GM18519 (cell line): Measurements from ENCODE around the gene ZFAND3.
"Not testable (repeated sequence)": the region's sequence is repeated elsewhere in the genome, so short reads cannot be mapped to it uniquely, and the experiment has no call there.

Source experiments
- ATAC-seq: cut with Tn5 transposase; IDR thresholded peaks from one replicate; pipeline ENCODE4 v1.9.1; 2021; ENCODE audit warnings: mild to moderate bottlenecking, moderate library complexity; ENCODE audit not compliant: unreplicated experiment, low FRiP score

ZFAND3 gene

DNA sequence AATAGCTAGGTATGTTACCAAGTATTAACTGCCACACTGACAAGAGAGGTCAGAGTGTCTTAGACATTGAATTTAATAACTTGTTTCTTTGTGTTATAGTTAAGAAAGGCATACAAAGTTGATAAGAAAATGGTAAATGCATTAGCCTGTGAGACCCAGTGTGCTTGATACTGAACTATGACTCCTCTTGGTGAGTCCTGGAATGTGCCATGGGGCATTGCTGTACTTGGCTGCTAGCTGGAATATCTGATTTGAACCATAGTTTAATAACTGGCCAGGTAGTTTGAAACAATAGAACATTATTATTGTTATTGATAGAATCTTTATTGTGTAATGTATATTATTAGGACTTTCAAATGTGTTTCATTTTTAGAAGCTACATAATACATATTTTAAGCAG lies 70.0 kb downstream of the ZFAND3 start:
- ATAC-seq = no peak

DNA sequence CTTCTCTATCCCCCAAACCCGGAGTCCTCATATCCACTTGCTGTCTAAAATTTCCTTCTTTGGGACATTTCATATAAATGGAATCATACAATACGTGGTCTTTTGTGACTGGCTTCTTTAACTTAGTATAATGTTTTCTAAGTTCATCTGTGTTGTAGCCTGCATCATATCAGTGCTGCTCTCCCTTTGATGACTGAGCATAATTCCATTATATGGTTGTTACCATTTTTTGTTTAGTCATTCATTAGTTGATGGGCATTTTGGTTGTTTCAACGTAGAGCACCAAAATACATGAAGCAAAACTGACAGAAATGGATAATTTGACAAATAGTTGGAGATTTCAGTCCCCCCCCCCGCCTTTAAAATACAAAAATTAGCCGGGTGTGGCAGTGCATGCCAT lies 71.5 kb downstream of the ZFAND3 start:
- ATAC-seq = no peak

DNA sequence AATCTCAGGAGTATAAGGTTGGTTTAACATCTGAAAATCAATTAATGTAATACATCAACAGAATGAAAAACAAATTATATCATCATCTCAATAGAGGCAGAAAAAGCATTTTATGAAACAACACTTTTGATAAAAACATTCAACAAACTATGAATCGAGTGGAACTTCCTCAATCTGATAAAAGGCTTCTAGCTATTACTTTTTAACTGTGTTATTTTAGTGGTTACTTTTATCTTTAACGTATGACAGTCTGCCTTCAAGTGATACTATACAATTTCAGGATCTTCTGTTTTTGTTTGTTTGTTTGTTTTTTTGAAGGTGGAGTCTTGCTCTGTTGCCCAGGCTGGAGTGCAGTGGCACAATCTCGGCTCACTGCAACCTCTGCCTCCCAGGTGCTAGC lies 73.7 kb downstream of the ZFAND3 start:
- ATAC-seq = no peak

DNA sequence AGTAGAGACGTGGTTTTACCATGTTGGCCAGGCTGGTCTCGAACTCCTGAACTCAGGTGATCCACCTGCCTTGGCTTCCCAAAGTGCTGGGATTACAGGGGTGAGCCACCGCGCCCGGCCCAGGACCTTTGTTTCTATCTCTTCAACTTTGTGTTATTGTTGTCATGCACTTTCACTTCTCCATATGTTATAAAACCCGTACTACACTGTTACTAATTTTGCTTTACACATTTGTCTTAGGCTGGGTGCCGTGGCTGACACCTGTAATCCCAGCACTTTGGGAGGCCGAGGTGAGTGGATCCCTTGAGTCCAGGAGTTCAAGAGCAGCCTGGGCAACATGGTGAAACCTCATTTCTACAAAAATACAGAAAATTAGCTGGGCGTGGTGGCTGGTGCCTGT lies 74.2 kb downstream of the ZFAND3 start:
- not testable (repeated sequence) for ATAC-seq

DNA sequence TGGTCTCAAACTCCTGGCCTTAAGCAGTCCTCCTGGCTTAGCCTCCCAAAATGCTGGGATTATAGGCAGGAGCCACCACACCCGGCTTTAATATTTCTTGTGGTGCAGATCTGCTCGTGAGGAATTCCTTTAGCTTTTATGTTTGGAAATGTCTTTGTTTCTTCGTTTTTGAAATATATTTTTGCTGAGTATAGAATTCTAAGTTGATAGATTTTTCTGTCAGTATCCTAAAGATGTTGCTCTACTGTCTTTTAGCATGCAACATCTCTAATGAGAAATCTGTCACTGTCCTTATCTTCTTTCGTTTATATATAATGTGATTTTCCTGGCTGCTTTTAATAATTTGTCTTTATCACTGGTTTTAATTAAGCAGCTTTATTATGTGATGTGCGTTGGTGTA lies 75.1 kb downstream of the ZFAND3 start:
- no peak for ATAC-seq

DNA sequence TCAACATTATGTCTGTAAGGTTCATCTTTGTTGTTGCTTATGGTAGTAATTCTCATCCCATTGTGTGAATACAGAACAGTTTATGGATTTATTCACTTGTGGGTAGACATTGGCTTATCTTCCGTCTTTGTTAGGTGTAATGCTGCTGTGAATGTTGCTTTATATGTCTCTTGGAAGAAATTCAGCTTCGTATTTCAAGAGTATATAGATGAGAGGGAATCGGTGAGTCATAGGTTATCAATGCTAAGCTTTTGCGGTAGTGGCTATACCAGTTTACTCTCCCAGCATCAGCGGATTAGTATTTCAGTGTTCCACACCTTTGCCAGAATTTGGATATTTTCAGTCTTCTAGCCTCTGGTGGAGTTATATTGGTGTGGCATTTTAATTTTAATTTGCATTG lies 77.8 kb downstream of the ZFAND3 start:
- no peak for ATAC-seq

DNA sequence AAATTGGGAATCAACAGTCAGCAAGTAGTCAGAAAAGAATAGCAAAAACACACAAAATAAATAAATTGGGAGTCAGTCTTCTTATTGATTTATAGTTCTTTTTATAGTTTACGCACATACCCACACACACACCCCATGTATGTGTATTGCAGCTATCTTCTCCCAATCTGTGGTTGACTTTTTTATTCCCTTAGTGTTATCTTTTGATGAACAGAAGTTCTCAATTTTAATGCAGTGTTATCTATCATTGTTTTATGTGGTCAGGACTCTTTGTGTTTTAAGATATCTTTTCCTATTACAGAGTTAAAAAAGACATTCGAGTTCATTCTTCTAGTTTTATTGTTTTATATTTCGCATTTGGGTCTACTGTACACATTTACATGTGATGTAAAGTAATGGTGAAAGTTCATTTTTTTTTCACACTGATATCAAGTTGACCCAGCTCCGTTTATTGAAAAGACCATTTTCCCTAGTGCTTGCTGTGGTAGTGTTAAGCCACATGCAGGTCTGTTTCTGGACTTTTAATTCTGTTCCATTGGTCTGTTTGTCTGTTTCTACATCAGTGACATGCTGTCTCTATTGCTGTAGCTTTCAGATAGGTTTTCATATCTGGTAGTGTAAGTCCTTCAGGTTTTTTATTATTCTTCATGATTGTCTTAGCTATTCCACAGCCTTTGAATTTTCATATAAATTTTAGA lies 78.4 kb downstream of the ZFAND3 start:
- ATAC-seq = no peak

DNA sequence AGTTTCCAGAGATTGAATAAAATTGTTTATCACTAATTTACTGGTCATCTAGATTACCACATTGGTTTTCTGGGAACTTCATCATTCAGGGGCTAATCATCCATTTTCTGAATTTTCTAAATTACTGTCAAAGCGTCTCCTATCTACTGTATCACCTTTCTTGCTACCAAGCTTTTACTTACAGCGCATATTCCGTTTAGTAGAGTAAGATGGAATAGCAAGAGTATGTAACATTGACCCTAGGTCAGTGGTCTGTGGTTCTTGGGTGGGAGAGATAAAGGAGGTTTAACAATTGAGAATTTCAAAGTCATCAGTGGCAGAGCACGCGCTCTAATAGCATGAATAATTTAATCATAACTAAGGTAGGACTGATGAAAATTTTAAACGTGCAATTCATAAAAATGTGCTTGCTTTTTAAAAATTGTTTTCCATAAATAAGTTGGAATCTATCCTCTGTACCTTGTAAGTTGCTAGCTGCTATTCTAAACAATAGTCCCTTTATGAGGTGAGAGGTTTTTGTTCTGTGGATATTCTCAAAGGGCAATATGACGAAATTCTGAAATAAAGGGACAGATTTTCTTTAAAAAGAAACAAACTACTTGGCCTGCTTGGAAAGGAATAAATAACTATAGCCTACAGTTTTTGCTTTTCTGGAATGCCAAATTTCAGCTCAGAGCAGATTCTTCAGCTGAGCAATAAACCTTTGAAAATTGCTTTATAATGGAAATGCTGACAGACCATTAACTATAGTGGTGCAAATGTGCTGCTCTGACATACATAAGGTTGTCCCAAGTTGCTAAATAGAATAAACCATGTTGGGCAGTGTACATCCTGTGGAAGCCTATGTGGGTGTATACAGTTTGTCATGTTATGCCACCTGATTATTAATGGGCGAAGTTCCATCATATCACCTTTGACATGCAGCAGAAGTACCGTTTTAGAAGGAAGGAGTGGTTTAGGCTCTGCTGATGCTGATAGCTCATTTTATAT lies 84.1 kb downstream of the ZFAND3 start:
- no peak for ATAC-seq

DNA sequence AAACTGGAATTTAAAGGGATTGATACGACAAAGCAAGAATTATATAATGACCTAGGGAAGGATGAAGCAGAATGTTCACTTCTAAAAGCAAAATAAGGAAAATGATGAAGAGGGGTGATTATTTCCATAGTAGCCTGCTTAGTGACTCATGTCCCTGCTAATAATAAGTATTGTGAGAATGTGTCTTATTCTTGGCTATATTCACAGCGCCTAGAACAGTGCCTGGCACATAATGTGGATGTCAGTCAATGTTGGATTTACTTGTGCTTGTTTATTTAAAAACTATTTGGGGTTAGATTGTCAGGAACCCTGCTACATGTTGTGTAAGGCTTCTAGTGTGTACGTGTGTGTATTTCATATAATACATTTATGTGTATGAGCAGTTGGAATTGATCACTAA lies 85.1 kb downstream of the ZFAND3 start:
- no peak for ATAC-seq

DNA sequence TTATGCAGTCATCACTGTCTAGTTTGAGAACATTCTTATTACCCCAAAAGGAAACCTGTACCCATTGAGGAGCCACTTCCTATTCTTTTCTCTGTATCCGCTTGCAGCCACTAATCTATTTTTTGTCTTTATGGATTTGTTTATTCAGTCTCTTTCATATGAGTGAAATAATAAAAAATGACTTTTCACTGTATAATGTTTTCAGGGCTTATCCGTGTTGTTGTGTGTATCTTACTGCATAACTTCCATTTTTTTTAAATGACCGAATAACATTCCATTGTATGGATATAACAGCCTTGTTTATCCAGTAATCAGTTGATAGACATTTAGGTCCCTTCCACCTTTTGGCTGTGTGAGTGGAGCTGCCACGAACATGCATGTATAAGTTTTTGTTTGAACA lies 86.6 kb downstream of the ZFAND3 start:
- ATAC-seq = no peak

DNA sequence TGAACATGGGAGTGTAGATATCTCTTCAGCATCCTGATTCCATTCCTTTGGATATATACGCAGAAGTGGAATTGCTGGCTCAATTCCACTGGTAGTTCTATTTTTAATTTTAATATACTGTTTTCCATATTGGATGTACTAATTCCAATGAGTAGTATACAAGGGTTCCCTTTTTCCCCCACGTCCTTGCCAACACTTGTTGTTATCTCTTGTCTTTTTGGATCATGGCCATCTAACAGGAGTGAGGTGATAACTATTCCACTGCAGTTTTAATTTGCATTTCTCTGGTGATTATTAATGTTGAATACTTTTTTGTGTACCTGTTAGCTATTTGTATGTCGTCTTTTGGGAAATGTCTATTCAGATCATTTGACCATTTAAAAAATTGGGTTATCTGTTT lies 91.5 kb downstream of the ZFAND3 start:
- ATAC-seq = no peak

DNA sequence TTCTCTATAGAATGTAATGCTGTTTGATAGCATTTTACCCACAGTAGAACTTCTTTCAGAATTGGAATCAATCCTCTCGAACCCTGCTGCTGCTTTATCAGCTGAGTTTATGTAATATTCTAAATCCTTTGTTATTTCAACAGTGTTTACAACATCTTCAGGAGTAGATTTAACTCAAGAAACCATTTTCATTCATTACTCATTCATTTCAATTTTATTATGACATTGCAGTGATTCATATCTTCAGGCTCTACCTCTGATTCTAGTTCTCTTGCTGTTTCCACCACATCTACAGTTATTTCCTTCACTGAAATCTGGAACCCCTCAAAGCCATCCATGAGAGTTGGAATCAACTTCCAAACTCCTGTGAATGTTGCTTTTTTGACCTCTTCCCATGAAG lies 93.7 kb downstream of the ZFAND3 start:
- no peak for ATAC-seq

DNA sequence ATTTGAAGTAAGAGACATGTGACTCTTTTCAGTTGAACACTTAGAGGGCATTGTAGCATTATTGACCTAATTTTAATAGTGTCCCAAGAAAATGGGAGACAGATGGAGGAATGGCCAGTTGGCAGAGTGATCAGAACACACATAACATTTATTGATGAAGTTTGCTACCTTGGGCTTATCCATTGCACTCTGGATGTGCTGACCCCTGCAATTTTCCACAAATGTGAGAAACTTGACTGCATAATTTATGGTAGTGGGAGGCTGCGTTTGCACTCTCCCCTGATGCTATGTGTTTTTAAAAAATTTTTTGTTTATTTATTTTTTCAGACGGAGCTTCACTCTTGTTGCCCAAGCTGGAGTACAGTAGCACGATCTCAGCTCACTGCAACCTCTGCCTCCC lies 95.9 kb downstream of the ZFAND3 start:
- ATAC-seq = no peak

DNA sequence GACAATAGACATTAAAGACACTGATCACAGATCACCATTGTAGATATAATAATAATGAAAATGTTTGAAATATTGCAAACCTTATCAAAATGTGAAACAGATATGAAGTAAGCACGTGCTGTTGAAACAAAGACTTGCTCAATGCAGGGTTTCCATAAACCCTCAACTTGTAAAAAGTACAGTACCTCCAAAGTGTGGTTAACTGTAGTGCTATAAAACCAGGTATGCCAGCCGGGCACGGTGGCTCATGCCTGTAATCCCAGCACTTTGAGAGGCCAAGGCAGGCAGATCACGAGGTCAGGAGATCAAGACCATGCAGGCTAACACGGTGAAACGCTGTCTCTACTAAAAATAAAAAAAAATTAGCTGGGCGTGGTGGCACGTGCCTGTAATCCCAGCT lies 96.6 kb downstream of the ZFAND3 start:
- no peak for ATAC-seq

DNA sequence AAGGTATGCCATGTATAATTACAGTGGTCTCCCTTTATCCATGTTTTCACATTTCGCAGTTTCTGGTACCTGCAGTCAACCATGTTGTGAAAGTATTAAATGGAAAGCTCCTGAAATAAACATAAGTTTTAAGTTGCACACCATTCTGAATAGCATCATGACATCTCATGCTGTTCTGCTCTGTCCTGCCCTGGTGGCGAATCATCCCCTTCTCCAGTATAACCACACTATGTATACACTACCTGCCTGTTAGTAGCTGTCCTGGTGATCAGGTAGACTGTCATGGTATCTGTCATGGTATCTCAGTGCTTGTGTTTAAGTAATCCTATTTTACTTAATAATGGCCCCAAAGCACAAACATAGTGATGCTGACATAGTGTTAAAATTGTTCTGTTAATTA lies 97.1 kb downstream of the ZFAND3 start:
- no peak for ATAC-seq

DNA sequence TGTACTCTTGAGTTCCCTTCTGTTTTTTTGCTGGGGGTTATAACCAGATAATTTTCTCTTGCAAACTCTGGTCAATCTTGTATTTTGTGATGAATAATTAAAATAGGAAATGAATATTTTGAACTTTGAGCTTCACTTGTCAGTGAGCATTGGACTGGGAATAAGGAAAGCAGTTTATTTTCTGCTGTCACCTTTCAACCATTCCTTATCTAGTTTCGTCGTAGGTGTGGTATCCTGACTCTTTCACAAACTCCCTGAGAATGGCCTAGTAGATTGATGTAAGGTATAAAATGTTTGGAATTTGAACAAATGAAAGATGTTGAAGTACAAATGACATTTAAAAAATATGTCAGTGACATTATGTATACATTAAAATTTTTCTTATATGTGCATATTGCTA lies 98.0 kb downstream of the ZFAND3 start:
- ATAC-seq = no peak

DNA sequence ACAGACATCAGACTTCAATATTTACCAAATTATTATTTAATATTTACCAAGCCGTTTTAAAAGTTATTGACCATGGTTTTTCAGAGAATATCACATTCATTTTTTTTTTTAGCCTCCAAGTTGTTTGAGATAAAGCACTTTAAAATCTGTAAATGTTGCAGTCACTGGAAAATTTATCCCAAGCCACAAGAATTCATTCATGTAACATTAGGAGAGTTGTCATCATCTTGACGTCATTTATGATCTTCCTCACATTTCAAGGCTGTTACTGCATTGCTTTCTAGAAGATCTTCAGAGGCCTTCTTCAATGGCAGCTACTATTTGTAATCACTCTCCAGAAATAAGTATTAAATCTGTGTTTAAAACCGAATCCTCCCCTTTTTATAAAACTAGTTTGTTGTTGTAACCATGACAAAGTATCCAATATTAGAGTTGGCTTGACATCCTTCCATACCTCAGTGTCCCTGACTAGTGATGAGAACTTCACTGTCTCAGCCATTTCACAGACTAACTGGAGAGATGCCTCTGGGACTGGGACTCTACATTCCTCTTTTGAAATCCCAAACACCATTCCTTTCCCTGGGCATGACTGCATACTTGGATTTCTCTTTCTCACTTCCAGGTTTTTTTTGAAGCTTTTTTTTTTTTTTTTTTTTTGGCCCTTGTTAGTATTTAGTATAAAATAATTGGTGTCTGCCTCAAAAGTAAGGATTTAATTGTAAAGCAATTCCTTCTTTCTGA lies 100.1 kb downstream of the ZFAND3 start:
- no peak for ATAC-seq

DNA sequence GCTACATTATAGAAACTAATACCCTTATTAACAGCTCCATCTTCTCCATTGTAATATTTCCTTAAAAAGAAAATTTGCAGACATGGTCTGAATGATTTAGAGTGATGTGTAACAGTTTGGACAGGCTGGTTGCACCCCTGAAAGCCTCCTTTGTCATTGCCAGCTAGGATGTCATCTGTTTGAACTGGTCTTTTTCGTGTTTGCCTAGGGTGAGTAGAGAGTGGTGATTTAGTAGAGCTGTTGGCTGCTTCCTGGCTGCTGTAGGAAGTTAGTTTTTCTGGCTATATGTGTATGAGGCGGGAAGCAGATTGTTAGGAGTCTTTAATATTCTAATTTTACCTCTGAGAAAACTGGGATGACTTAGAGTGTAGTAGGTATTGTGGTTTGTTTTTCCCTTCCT lies 101.1 kb downstream of the ZFAND3 start:
- ATAC-seq = no peak

DNA sequence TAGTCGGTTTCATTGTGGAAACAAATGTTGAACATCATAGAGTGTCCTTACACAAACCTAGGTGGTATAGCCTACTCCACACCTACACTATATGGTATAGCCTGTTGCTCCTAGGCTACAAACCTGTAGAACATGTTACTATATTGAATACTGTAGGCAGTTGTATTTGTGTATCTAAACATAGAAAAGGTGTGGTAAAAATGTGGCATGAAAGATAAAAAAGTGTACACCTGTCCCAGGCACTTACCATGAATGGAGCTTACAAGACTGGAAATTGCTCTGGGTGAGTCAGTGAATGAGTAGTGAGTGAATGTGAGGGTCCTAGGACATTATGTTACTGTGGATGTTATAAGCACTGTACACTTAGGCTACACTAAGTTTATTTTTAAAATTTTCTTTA lies 103.0 kb downstream of the ZFAND3 start:
- no peak for ATAC-seq

DNA sequence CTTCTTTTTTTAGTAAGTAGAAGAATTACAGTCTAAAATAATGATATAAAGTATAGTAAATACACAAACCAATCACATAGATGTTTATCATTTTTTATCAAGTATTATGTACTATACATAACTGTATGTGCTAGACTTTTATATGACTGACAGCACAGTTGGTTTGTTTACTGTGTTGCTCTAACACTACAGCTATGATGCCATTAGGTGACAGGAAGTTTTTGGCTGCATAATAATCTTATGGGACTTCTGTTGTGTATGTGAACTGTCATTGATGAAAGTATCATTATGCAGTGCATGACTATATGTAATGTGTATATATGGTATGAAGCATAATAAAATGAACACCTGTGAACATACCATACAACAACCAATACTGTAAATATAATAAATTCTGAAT lies 104.0 kb downstream of the ZFAND3 start:
- no peak for ATAC-seq

DNA sequence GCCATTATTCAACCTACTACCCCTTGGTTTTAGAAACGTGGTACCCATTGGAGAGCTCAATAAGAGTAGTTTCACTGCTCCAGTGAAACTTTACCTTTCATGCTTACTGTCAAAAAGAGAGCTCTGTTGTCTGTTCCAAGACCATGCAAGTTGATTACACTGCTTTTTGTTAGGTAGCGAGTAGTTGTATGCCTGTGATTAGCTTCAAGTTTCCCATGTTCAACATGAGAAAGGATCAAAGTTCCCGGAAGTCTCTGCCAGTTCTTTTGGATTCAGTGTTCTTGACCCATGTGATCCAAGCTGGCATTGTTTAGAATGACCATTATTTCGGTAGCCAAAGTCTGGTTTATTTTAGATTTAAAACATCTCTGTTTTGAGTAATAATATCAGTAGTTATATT lies 107.1 kb downstream of the ZFAND3 start:
- no peak for ATAC-seq
